ENCODE data around the gene CELA3A. TPM values are rescaled to one million over a fixed set of nuclear protein-coding genes. Genes with fewer than 3 reads are reported as not detected.

The CELA3A gene
- total and polyA plus RNA-seq, 2 of the 13 experiments (the other 11 are each of a cell fraction or from before 2014, with no cell fraction given), result 0.09 TPM; not detected in 1

DNA sequence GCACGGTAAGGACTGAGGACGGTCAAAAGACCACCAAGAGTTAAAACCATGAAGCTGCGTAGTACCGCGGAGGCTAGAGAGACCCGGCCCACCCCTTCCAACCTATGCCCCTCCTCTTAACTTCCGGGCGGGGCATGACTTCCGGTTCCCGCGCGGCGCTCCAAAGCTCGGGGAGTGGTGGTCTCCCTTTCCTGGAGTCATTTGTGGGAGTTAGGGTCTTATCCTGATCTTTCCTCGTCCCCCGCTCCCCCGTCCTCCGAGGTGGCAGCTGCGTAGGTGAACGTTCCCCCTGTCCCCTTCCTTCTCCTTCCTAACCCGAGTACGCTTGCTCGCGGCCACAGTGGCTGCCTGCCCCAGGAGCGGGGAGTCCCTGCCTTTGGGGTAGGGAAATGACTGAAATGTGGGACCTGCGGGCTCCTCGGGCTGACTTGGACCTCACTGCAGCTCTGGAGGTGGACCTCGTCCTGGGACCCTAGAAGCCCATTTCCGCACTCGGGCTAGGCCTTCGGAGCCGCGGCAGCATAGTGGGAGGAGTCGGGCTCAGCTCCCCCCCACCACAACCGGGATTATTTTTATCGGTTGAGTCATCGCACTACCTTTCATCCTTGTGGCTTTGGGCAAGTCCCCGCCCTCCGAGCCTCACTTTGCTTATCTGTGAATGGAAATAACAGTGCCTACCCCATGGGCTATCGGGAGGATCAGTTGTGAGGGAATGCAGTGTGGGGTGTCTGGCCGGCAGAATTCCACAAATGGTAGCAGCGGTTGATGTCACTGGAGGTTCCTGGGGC lies 24.1 kb downstream of the CELA3A start (continued):
- TF ChIP-seq, protein P1, sequence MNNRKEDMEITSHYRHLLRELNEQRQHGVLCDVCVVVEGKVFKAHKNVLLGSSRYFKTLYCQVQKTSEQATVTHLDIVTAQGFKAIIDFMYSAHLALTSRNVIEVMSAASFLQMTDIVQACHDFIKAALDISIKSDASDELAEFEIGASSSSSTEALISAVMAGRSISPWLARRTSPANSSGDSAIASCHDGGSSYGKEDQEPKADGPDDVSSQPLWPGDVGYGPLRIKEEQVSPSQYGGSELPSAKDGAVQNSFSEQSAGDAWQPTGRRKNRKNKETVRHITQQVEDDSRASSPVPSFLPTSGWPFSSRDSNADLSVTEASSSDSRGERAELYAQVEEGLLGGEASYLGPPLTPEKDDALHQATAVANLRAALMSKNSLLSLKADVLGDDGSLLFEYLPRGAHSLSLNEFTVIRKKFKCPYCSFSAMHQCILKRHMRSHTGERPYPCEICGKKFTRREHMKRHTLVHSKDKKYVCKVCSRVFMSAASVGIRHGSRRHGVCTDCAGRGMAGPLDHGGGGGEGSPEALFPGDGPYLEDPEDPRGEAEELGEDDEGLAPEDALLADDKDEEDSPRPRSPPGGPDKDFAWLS (CRISPR knock-in tag; IDR thresholded peaks at IDR 0.05; ENCODE audit: borderline replicate concordance), result no peak
- TF ChIP-seq ZNF446 (CRISPR knock-in tag; IDR thresholded peaks at IDR 0.05) (0 out of 2 replicates have a peak, but pooled peaks have one; percentile 24), PAF1 (CRISPR knock-in tag; IDR thresholded peaks at IDR 0.05) (no peak), SNAPC2 (CRISPR knock-in tag; IDR thresholded peaks at IDR 0.05) (no peak), WIZ (CRISPR knock-in tag; IDR thresholded peaks at IDR 0.05) (no peak), PHF8 (CRISPR knock-in tag; IDR thresholded peaks at IDR 0.05) (peak; percentile 91), TRIM24 (CRISPR knock-in tag; IDR thresholded peaks at IDR 0.05) (no peak), RBFOX2 (IDR thresholded peaks at IDR 0.05; ENCODE audit: low read depth, low read length) (peak; percentile 83), TAF15 (IDR thresholded peaks at IDR 0.05; ENCODE audit: low read depth, low read length, poor library complexity, severe bottlenecking) (no peak), ZNF225 (CRISPR knock-in tag; IDR thresholded peaks at IDR 0.05) (peak; percentile 57), ZBTB38 (CRISPR knock-in tag; IDR thresholded peaks at IDR 0.05) (0 out of 2 replicates have a peak, but pooled peaks have one; percentile 24), PRPF4 (IDR thresholded peaks at IDR 0.05; ENCODE audit: low read depth, low read length, poor library complexity, severe bottlenecking) (no peak), ZC3H13 (CRISPR knock-in tag; IDR thresholded peaks at IDR 0.05) (peak; percentile 82; the same call in 1 of the 2 replicates), CCDC6 (CRISPR knock-in tag; IDR thresholded peaks at IDR 0.05) (no peak), YY1 (IDR thresholded peaks at IDR 0.05; ENCODE audit: insufficient read depth, insufficient replicate concordance, low read depth, low read length) (no peak), CC2D1A (CRISPR knock-in tag; IDR thresholded peaks at IDR 0.05) (no peak)
- TF ChIP-seq, protein P2, sequence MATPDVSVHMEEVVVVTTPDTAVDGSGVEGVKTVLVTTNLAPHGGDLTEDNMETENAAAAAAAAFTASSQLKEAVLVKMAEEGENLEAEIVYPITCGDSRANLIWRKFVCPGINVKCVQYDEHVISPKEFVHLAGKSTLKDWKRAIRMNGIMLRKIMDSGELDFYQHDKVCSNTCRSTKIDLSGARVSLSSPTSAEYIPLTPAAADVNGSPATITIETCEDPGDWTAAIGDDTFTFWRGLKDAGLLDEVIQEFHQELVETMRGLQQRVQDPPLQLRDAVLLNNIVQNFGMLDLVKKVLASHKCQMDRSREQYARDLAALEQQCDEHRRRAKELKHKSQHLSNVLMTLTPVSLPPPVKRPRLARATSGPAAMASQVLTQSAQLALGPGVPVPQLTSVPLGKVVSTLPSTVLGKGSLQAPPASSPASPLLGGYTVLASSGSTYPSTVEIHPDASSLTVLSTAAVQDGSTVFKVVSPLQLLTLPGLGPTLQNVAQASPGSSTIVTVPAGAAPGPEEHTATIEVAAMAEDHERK (CRISPR knock-in tag; IDR thresholded peaks at IDR 0.05; ENCODE audit: low read depth), result 0 out of 2 replicates have a peak, but pooled peaks have one; percentile 22
- TF ChIP-seq, protein P3, sequence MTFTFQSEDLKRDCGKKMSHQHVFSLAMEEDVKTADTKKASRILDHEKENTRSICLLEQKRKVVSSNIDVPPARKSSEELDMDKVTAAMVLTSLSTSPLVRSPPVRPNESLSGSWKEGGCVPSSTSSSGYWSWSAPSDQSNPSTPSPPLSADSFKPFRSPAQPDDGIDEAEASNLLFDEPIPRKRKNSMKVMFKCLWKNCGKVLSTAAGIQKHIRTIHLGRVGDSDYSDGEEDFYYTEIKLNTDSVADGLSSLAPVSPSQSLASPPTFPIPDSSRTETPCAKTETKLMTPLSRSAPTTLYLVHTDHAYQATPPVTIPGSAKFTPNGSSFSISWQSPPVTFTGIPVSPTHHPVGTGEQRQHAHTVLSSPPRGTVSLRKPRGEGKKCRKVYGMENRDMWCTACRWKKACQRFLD (CRISPR knock-in tag; IDR thresholded peaks at IDR 0.05; ENCODE audit: borderline replicate concordance), result no peak
- TF ChIP-seq, protein P4, sequence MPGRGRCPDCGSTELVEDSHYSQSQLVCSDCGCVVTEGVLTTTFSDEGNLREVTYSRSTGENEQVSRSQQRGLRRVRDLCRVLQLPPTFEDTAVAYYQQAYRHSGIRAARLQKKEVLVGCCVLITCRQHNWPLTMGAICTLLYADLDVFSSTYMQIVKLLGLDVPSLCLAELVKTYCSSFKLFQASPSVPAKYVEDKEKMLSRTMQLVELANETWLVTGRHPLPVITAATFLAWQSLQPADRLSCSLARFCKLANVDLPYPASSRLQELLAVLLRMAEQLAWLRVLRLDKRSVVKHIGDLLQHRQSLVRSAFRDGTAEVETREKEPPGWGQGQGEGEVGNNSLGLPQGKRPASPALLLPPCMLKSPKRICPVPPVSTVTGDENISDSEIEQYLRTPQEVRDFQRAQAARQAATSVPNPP (CRISPR knock-in tag; IDR thresholded peaks at IDR 0.05), result no peak
- TF ChIP-seq, protein P5, sequence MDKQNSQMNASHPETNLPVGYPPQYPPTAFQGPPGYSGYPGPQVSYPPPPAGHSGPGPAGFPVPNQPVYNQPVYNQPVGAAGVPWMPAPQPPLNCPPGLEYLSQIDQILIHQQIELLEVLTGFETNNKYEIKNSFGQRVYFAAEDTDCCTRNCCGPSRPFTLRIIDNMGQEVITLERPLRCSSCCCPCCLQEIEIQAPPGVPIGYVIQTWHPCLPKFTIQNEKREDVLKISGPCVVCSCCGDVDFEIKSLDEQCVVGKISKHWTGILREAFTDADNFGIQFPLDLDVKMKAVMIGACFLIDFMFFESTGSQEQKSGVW (CRISPR knock-in tag; IDR thresholded peaks at IDR 0.05; ENCODE audit: borderline replicate concordance), result no peak
- TF ChIP-seq, protein P6, sequence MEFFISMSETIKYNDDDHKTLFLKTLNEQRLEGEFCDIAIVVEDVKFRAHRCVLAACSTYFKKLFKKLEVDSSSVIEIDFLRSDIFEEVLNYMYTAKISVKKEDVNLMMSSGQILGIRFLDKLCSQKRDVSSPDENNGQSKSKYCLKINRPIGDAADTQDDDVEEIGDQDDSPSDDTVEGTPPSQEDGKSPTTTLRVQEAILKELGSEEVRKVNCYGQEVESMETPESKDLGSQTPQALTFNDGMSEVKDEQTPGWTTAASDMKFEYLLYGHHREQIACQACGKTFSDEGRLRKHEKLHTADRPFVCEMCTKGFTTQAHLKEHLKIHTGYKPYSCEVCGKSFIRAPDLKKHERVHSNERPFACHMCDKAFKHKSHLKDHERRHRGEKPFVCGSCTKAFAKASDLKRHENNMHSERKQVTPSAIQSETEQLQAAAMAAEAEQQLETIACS (CRISPR knock-in tag; IDR thresholded peaks at IDR 0.05), result 0 out of 2 replicates have a peak, but pooled peaks have one; percentile 32
